IMR-90 (cell line): ENCODE results near the gene PRR36. TPM values are rescaled to one million over a fixed set of nuclear protein-coding genes. Genes with fewer than 3 reads are reported as not detected.

ENCODE experiments used
- ATAC-seq: fragments of 200-7000 bp; cut with Tn5 transposase; 2 replicates; pipeline ENCODE4 v1.9.1; 2020; ENCODE audit warnings: low read depth, mild to moderate bottlenecking, moderate library complexity
- BruUV-seq: library from RNA; stranded (reverse); fragments of 400-500 nt; replicated peaks from 2 replicates; lab custom pipeline; 2021; lab: Mats Ljungman, UMichigan
- CTCF ChIA-PET: fragments of 300-600 bp; formaldehyde crosslinking; extraction: SDS; loops from one replicate; lab custom pipeline; 2021; ENCODE audit warnings: antibody characterized with exemption; lab: Yijun Ruan, JAX
- POLR2A ChIA-PET: fragments of 300-600 bp; sonication (Branson Sonifier 250); formaldehyde crosslinking; loops from one replicate; lab custom pipeline; 2022; ENCODE audit warnings: antibody characterized with exemption; ENCODE audit not compliant: unreplicated experiment; lab: Charles Lee
- DNase-seq: peaks from one replicate; pipeline ENCODE4 v3.0.0; 2013
- H2AFZ ChIP-seq: replicated peaks from 2 replicates; pipeline ENCODE3; 2013; ENCODE audit warnings: low read length, mild to moderate bottlenecking; ENCODE audit not compliant: poor library complexity
- H2AK5ac ChIP-seq: 2 replicates; pipeline ENCODE4 v1.6.1; 2013; ENCODE audit warnings: low read depth, low read length, inconsistent platforms
- H2AK9ac ChIP-seq: replicated peaks from 2 replicates; pipeline ENCODE3; 2013; ENCODE audit warnings: mild to moderate bottlenecking, low read depth, low read length, moderate library complexity; ENCODE audit not compliant: poor library complexity
- H2BK120ac ChIP-seq: 2 replicates; pipeline ENCODE4 v1.6.1; 2013; ENCODE audit warnings: low read depth, low read length, inconsistent platforms
- H2BK15ac ChIP-seq: 3 replicates; pipeline ENCODE4 v1.6.1; 2013; ENCODE audit warnings: low read depth, low read length, inconsistent platforms
- H2BK20ac ChIP-seq: 2 replicates; pipeline ENCODE4 v1.6.1; 2013; ENCODE audit warnings: low read depth, mild to moderate bottlenecking, inconsistent platforms, low read length, moderate library complexity
- H2BK5ac ChIP-seq: 2 replicates; pipeline ENCODE4 v1.6.1; 2013; ENCODE audit warnings: mild to moderate bottlenecking, low read depth, low read length, inconsistent platforms; ENCODE audit not compliant: poor library complexity, severe bottlenecking
- H3K14ac ChIP-seq: replicated peaks from 2 replicates; pipeline ENCODE4 v1.6.1; 2013; ENCODE audit warnings: low read depth, low read length, inconsistent platforms
- H3K18ac ChIP-seq: 2 replicates; pipeline ENCODE4 v1.6.1; 2013; ENCODE audit warnings: low read depth, low read length, control low read depth
- H3K23ac ChIP-seq: 2 replicates; pipeline ENCODE4 v1.6.1; 2013; ENCODE audit warnings: low read depth, low read length, inconsistent platforms
- H3K27ac ChIP-seq: 2 replicates; pipeline ENCODE4 v1.5.1; 2013; ENCODE audit warnings: mild to moderate bottlenecking, control low read depth, low read length; ENCODE audit not compliant: insufficient read depth
- H3K27me3 ChIP-seq: 2 replicates; pipeline ENCODE4 v1.6.1; 2013; ENCODE audit warnings: low read length; ENCODE audit not compliant: control insufficient read depth, insufficient read depth
- H3K36me3 ChIP-seq: 2 replicates; pipeline ENCODE4 v1.6.1; 2013; ENCODE audit warnings: low read length, mixed read lengths; ENCODE audit not compliant: control insufficient read depth, insufficient read depth
- H3K4ac ChIP-seq: 2 replicates; pipeline ENCODE4 v1.6.1; 2013; ENCODE audit warnings: low read depth, low read length, inconsistent platforms
- H3K4me1 ChIP-seq: 2 replicates; pipeline ENCODE4 v1.6.1; 2013; ENCODE audit warnings: low read length, mixed read lengths; ENCODE audit not compliant: control insufficient read depth, insufficient read depth
- H3K4me2 ChIP-seq: 2 replicates; pipeline ENCODE4 v1.6.1; 2013; ENCODE audit warnings: low read depth, mild to moderate bottlenecking, control low read depth, low read length, moderate library complexity
- H3K4me3 ChIP-seq: 2 replicates; pipeline ENCODE4 v1.5.1; 2013; ENCODE audit warnings: low read depth, mild to moderate bottlenecking, control low read depth, low read length, moderate library complexity; ENCODE audit not compliant: insufficient read depth
- H3K56ac ChIP-seq: 2 replicates; pipeline ENCODE4 v1.6.1; 2013; ENCODE audit warnings: low read length, inconsistent platforms; ENCODE audit not compliant: insufficient read depth; ENCODE audit errors: extremely low read depth
- H3K79me1 ChIP-seq, 2 experiments: 2 replicates each; pipeline ENCODE4 v1.6.1; 2013; ENCODE audit warnings: low read length in 2 of 2, inconsistent platforms in 1 of 2, low read depth in 1 of 2
- H3K9ac ChIP-seq: 2 replicates; pipeline ENCODE4 v1.6.1; 2013; ENCODE audit warnings: low read depth, low read length, control low read depth
- H3K9me1 ChIP-seq: 2 replicates; pipeline ENCODE4 v1.6.1; 2013; ENCODE audit warnings: low read length, inconsistent platforms; ENCODE audit not compliant: insufficient read depth
- H3K9me3 ChIP-seq: 2 replicates; pipeline ENCODE4 v1.6.1; 2013; ENCODE audit warnings: low read length; ENCODE audit not compliant: control insufficient read depth, insufficient read depth
- H4K20me1 ChIP-seq: 2 replicates; pipeline ENCODE4 v1.6.1; 2013; ENCODE audit warnings: low read length, inconsistent platforms; ENCODE audit not compliant: insufficient read depth
- H4K5ac ChIP-seq: 2 replicates; pipeline ENCODE4 v1.6.1; 2013; ENCODE audit warnings: mild to moderate bottlenecking, low read depth, low read length, control low read depth
- H4K8ac ChIP-seq, 2 experiments: 2 replicates each; pipeline ENCODE4 v1.6.1; 2013; ENCODE audit warnings: low read depth in 2 of 2, low read length in 2 of 2, control low read depth in 1 of 2, inconsistent platforms in 1 of 2
- H4K91ac ChIP-seq: 2 replicates; pipeline ENCODE4 v1.6.1; 2013; ENCODE audit warnings: low read depth, low read length, inconsistent platforms; ENCODE audit not compliant: insufficient read depth
- BHLHE40 ChIP-seq: fragments of 150-350 bp; IDR thresholded peaks from 2 replicates; pipeline ENCODE4 v1.6.1; 2016; ENCODE audit warnings: mild to moderate bottlenecking, low read depth, low read length
- CHD1 ChIP-seq: IDR thresholded peaks from 2 replicates; pipeline ENCODE4 v1.6.1; 2012; ENCODE audit warnings: low read depth, low read length, improper control_type of control experiment
- CTCF ChIP-seq: conservative IDR thresholded peaks from 2 replicates; pipeline ENCODE4 v1.5.1; 2012; ENCODE audit warnings: mild to moderate bottlenecking, low read depth, low read length, improper control_type of control experiment
- FOS ChIP-seq: fragments of 150-350 bp; IDR thresholded peaks from 2 replicates; pipeline ENCODE4 v1.6.1; 2016; ENCODE audit warnings: low read depth, low read length
- MAZ ChIP-seq: IDR thresholded peaks from 2 replicates; pipeline ENCODE4 v1.6.1; 2012; ENCODE audit warnings: low read depth, mild to moderate bottlenecking, low read length, improper control_type of control experiment, moderate library complexity, borderline replicate concordance
- MXI1 ChIP-seq: IDR thresholded peaks from 2 replicates; pipeline ENCODE4 v1.6.1; 2012; ENCODE audit warnings: low read depth, mild to moderate bottlenecking, low read length, moderate library complexity, borderline replicate concordance
- POLR2A ChIP-seq: IDR thresholded peaks from 2 replicates; pipeline ENCODE4 v1.6.1; 2012; ENCODE audit warnings: mild to moderate bottlenecking, low read depth, low read length
- RAD21 ChIP-seq: IDR thresholded peaks from 2 replicates; pipeline ENCODE4 v1.6.1; 2012; ENCODE audit warnings: low read length, improper control_type of control experiment
- RFX5 ChIP-seq: IDR thresholded peaks from 2 replicates; pipeline ENCODE4 v1.8.0; 2012; ENCODE audit warnings: low read depth, mild to moderate bottlenecking, low read length, moderate library complexity
- SMC3 ChIP-seq: fragments of 150-350 bp; IDR thresholded peaks from 2 replicates; pipeline ENCODE4 v1.6.1; 2016; ENCODE audit warnings: low read depth, mild to moderate bottlenecking, antibody characterized with exemption, low read length, moderate library complexity
- WGBS, 2 experiments: methylation state at CpG; one replicate each; pipeline versions ENCODE4 v1.1.5 to v1.1.7; 2013; ENCODE audit warnings: missing lambda C conversion rate in 2 of 2; ENCODE audit not compliant: insufficient read length in 1 of 2; ENCODE audit errors: extremely low coverage in 2 of 2; 5-methylcytosine and 5-hydroxymethylcytosine counted together
- dilution Hi-C: fragments of 300-500 bp; cut with HindIII; formaldehyde crosslinking; loops from one replicate; pipeline ENCODE4 v1.14.3; 2018; ENCODE audit warnings: low sequenced_read_pairs; ENCODE audit not compliant: unreplicated experiment
- in situ Hi-C: fragments of 300-500 bp; cut with MboI; formaldehyde crosslinking; loops from 3 replicates; pipeline ENCODE4 v1.14.3; 2019; ENCODE audit warnings: low sequenced_read_pairs, inconsistent platforms, mixed read lengths
- intact Hi-C: fragments of 100-400 bp; cut with micrococcal nuclease; formaldehyde crosslinking; loops from 2 replicates; pipeline ENCODE4 v1.10.0; 2022
- polyA plus RNA-seq, 3 experiments: library from polyadenylated mRNA; depleted of rRNA; stranded (reverse); fragments of >200 nt; gene quantifications; 2 replicates each; pipeline ENCODE4 v1.2.3, GENCODE V29; 2012; ENCODE audit warnings: low replicate concordance in 1 of 3
- total RNA-seq: library from RNA; depleted of rRNA; stranded (reverse); fragments of >200 nt; gene quantifications from 2 replicates; pipeline ENCODE4 v1.2.3, GENCODE V29; 2012
- TF ChIP-seq, protein P1 (sequence below): fragments of 150-350 bp; IDR thresholded peaks from 2 replicates; pipeline ENCODE4 v1.6.1; 2016; ENCODE audit warnings: low read depth, mild to moderate bottlenecking, low read length, moderate library complexity, borderline replicate concordance

PRR36 gene
- total and polyA plus RNA-seq, 2 of the 4 experiments (the other 2 are of a cell fraction) = 0.02 TPM; not detected in 1

DNA sequence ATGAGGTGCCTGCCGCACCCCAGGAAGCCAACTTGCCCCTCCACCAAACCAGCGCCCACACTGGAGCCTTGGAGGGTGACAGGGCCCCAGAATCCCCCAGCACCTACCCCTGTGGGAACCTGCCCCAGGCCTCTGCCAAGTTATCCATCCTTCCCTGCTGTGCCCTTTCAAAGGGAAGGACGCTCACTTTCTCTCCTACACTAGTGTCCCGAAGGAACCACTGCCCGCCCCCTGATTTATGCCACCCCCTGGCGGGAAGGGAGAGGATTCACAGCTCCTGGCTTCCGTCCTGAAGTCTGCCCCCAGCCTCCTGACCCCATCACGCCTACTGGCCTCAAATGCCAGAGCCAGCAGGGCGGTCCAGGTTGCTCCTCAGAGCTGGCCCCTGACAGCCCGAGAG is 42.7 kb downstream of the PRR36 start:
- Histone ChIP-seq H3K4me3 (no peak overlapping the region), H2BK120ac (no peak overlapping the region), H3K9me1 (peaks cover 2% of the 10 kb centered on the region; the same call in 1 of the 2 replicates), H3K27me3 (0 out of 2 replicates have a peak, but pooled peaks cover 2% of the 10 kb centered on the region), H4K5ac (no peak overlapping the region), H3K18ac (no peak overlapping the region), H3K27ac (no peak overlapping the region), H3K79me1 (peaks cover 0 to 46% of the 10 kb centered on the region in 2 experiments; a peak in 3 of 4 replicates), H2AK9ac (peak overlapping the region; percentile 76), H3K4ac (no peak overlapping the region), H3K23ac (peak overlapping the region; percentile 32; the same call in 1 of the 2 replicates), H3K56ac (no peak overlapping the region), H3K9me3 (no peaks in the 10 kb centered on the region), H2BK5ac (no peak overlapping the region), H3K9ac (no peak overlapping the region), H2BK20ac (no peak overlapping the region), H3K36me3 (no peaks in the 10 kb centered on the region), H3K4me2 (peak overlapping the region; percentile 48), H4K91ac (no peak overlapping the region), H3K14ac (no peak overlapping the region), H3K4me1 (peaks cover 14% of the 10 kb centered on the region; the same call in 1 of the 2 replicates), H2AFZ (peak overlapping the region; percentile 41), H2BK15ac (no peak overlapping the region), H2AK5ac (0 out of 2 replicates have a peak overlapping the region, but pooled peaks have one; percentile 3), H4K8ac (no peak overlapping the region), H4K20me1 (peaks cover 10% of the 10 kb centered on the region)
- no TSS peak for BruUV-seq
- ATAC-seq (no peak), DNase-seq (peak; percentile 34)
- dilution Hi-C loops (no loop called here), in situ Hi-C loops (no loop called here), intact Hi-C loops (no loop called here)
- ChIA-PET CTCF (interaction anchor here (0.6 kb wide), 1 partner anchor 435 kb away, joined by 3 read pairs; no protein-coding TSS in a partner anchor), POLR2A (interaction anchor here (0.6 kb wide), 1 partner anchor 339 kb away, joined by 3 read pairs; no protein-coding TSS in a partner anchor)
- WGBS, 2 experiments = 46% methylated on average over 3 of the region's 10 CpGs; no CpG with 5 or more reads in 1 of the 2 experiments
- TF ChIP-seq, protein P1, sequence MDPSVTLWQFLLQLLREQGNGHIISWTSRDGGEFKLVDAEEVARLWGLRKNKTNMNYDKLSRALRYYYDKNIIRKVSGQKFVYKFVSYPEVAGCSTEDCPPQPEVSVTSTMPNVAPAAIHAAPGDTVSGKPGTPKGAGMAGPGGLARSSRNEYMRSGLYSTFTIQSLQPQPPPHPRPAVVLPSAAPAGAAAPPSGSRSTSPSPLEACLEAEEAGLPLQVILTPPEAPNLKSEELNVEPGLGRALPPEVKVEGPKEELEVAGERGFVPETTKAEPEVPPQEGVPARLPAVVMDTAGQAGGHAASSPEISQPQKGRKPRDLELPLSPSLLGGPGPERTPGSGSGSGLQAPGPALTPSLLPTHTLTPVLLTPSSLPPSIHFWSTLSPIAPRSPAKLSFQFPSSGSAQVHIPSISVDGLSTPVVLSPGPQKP = no peak
- TF ChIP-seq FOS = no peak
- TF ChIP-seq RAD21 = peak; percentile 26; the same call in 1 of the 2 replicates
- peak; percentile 31; the same call in 1 of the 2 replicates for TF ChIP-seq MAZ
- peak; percentile 34; the same call in 1 of the 2 replicates for TF ChIP-seq SMC3
- no peak for TF ChIP-seq RFX5
- no peak for TF ChIP-seq POLR2A
- no peak for TF ChIP-seq BHLHE40
- no peak for TF ChIP-seq MXI1
- peak; percentile 47 for TF ChIP-seq CTCF
- no peak for TF ChIP-seq CHD1
